ENCODE results near the gene BAHCC1.

The BAHCC1 gene

DNA sequence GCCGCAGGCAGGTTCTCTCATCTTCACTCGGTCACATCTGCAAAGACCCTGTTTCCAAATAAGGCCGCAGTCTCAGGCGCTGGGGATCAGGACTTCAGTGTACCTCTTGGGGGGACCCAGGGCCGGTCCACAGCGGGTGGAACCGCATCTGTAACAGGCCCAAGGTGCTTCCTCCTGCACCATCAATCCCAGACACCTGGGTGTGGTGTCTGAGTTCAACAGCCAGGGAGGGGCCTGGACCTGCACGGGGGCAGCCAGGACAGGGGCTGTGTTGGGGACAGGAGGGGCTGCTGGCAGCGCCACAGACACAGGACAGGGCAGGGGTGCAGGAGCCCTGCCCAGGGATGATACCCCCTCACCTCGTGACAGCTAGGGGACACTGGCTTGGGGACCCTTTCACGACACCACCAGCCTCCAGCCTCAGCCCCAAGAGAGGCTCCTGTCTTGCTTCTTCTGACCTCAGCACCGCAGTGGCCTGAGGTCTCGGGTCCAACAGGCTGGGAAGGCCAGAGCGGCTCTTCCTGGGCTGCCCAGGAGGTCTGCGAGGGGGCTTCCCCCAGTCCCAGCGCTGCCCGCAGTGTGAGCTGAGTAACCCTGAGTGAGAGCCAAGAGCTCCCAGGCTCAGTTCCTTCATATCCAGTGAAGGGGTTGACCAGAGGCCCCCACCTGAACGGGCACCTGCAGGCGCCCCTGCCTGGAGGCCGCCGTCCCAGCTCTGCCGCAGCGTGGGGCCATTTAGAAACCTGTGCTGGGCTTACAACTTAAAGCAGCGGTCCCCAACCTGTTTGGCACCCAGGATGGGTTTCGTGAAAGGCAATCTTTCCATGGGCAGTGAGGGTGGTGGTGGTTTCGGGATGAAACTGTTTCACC is 30.7 kb upstream of the BAHCC1 start:
- no peak overlapping the region for H3K4me3 ChIP-seq (ENCODE audit: low read depth, low read length)
- TF ChIP-seq, protein P1, sequence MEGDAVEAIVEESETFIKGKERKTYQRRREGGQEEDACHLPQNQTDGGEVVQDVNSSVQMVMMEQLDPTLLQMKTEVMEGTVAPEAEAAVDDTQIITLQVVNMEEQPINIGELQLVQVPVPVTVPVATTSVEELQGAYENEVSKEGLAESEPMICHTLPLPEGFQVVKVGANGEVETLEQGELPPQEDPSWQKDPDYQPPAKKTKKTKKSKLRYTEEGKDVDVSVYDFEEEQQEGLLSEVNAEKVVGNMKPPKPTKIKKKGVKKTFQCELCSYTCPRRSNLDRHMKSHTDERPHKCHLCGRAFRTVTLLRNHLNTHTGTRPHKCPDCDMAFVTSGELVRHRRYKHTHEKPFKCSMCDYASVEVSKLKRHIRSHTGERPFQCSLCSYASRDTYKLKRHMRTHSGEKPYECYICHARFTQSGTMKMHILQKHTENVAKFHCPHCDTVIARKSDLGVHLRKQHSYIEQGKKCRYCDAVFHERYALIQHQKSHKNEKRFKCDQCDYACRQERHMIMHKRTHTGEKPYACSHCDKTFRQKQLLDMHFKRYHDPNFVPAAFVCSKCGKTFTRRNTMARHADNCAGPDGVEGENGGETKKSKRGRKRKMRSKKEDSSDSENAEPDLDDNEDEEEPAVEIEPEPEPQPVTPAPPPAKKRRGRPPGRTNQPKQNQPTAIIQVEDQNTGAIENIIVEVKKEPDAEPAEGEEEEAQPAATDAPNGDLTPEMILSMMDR (IDR thresholded peaks at IDR 0.05; ENCODE audit: borderline replicate concordance, insufficient read depth, low read depth, low read length): no peak

DNA sequence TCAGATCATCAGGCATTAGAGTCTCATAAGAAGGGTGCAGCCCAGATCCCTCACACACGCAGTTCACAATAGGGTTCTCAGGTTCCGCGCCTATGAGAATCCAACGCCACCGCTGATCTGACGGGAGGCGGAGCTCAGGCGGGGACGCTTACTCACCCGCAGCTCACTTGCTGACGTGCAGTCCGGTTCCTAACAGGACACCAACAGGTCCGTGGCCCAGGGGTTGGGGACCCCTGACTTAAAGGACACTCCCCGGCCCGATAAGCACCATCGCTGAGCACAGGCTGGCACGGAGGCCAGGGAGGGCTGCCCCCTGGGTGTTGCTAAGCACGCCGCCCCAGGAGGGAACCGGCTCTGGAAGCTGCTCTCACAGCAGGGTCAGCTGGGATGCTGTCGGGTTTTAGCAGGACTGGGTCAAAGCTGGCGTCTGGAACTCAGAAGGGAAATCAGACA is 30.1 kb upstream of the BAHCC1 start:
- no peak overlapping the region for H3K4me3 ChIP-seq (ENCODE audit: low read depth, low read length)
- TF ChIP-seq, protein P1 (IDR thresholded peaks at IDR 0.05; ENCODE audit: borderline replicate concordance, insufficient read depth, low read depth, low read length): no peak

DNA sequence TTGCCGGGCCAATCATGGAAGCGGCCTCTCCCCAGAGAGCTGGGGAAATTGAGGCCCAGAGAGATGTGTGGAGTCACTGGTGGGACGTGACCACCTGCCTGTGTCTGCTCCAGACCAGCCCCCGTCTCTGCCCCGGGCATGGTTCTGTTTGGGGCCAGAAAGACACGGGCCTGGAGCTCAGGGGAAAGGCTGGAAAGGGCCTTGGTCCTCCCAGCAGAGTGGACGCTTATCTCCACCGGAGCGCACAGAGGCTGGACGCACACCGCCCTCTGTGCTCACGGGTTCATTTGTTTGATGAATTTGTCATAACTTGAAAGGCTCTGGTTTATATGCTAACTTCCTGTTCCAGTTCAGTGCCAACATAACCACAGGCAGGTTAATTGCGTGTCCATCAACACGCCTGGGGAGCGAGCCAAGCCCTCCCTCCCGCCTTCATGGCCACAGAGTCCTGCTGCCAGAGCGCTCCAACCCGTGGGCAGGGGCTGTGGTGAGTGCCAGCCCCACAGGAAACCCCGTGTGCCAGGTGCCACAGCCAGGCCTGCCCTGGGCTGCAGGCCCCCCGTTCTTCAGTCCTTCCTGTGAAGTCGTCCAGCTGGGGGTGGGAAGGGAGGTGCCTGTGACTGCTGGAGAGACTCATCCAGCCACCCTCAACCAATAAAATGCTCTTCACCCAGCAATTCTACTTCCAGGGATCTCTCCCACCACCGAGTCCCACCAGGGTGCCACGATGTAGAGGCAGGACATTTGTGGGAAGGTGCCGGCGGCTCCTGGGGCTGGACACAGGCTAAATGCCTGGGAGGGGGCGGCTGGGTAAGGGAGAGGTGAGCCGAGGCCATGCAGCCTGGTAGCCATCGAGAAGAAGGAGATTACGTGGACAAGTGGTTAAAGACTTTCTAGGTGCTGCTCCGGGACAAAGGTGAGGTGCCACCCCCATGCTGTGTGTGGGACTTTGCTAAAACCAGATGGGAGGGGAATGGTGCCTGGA is 29.4 kb upstream of the BAHCC1 start:
- TF ChIP-seq, protein P1 (IDR thresholded peaks at IDR 0.05; ENCODE audit: borderline replicate concordance, insufficient read depth, low read depth, low read length): no peak

DNA sequence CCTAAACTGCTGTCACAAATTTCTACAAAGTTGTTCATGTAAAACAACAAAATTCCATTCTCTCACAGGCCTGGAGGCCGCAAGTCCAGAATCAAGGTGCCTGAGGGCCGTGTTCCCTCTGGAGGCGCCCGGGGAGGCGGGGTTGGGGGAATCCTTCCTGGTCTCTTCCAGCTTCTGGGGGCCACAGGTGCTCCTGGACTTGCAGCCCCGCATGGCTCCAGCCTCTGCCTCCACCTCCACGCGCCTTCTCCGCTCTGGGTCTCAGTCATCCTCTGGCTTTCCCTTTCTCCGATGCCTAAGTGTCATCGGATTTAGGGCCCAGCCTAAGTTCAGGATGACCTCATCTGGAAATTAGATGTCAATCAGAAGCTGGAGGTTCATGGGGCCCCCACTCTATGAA is 28.6 kb upstream of the BAHCC1 start:
- H3K4me3 ChIP-seq (ENCODE audit: low read depth, low read length): no peak overlapping the region
- TF ChIP-seq, protein P1 (IDR thresholded peaks at IDR 0.05; ENCODE audit: borderline replicate concordance, insufficient read depth, low read depth, low read length): no peak

More for the DNA sequence above, 29.4 kb upstream of the BAHCC1 start:
- H3K4me3 ChIP-seq (ENCODE audit: low read depth, low read length): no peak overlapping the region

DNA sequence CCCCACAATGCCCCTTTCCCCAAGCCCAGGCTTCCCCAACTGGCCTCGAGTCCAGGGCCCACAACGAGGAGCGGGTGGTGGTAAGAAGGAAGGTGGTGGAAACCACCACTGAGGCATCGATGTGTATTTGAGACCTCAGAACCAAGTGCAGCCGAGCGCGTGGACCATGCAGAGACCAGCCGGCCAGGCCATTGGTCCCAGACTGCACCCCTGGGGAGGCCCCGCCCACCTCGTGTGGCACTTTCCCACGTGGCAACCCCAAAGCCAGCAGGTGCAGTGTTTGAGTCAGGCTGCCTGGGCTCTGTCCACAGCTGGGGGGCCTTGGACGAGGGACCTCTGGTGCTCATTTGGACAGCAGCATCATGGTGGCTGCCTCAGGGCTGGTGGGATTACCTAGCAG is 28.1 kb upstream of the BAHCC1 start:
- H3K4me3 ChIP-seq (ENCODE audit: low read depth, low read length): no peak overlapping the region
- TF ChIP-seq, protein P1 (IDR thresholded peaks at IDR 0.05; ENCODE audit: borderline replicate concordance, insufficient read depth, low read depth, low read length): no peak

DNA sequence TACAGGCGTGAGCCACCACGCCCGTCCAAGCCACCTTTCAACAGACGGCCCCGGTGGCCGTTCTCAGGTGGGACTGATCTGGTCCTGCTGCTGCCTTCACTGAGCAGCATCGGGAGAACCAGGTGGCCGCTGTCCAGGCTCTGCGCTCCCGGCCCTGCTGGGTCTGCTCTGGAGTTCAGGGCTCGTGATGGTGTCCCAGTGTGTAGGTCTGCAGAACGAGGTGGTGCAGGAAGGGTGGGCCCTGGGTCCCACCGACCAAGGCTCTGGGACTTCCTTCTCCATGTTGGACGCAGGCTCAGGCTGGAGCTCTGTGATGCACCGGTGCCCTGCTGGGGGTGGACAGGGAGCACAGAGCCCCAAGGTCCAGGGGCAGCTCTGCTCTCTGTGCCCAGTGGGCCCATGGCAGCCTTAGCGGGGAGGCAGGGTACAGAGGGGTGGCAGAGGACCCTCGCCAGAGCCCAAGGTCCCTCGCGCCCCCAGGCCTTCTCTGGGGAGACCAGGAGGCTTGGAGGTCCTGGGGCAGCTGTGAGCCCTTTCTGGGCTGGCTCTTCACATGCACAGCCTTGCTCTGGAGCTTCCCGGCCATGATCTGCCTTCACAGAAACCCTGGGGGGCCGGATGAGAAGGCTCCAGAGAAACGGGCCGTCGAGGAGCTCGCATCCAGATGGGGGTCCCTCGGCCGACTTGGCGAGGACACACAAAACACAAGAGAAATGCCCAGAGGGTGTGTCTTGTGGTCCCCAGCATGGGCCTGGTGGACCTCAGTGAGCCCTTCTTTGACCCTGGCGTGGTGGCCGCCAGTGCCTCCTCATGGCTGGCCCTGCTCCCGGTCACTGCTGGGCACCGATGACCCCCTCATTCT is 26.9 kb upstream of the BAHCC1 start:
- TF ChIP-seq, protein P1 (IDR thresholded peaks at IDR 0.05; ENCODE audit: borderline replicate concordance, insufficient read depth, low read depth, low read length): no peak
- H3K4me3 ChIP-seq (ENCODE audit: low read depth, low read length): no peak overlapping the region
